Endothelial cell (in vitro differentiated cells): ENCODE data around the gene ALDH1A1. TPM values are rescaled to one million over a fixed set of nuclear protein-coding genes. Genes with fewer than 3 reads are reported as not detected.

Experiments used
- DNase-seq: peaks from one replicate; pipeline ENCODE4 v3.0.0; 2021; ENCODE audit warnings: low spot score
- H3K27ac Mint-ChIP-seq: one replicate; pipeline ENCODE4 v1.8.0; 2021; ENCODE audit warnings: mixed read lengths, inconsistent platforms; ENCODE audit not compliant: unreplicated experiment
- H3K27me3 Mint-ChIP-seq: one replicate; pipeline ENCODE4 v1.8.0; 2021; ENCODE audit warnings: mild to moderate bottlenecking, moderate library complexity, mixed read lengths, inconsistent platforms; ENCODE audit not compliant: unreplicated experiment
- H3K36me3 Mint-ChIP-seq: one replicate; pipeline ENCODE4 v1.8.0; 2021; ENCODE audit warnings: mild to moderate bottlenecking, low read depth, mixed read lengths, inconsistent platforms; ENCODE audit not compliant: unreplicated experiment
- H3K4me1 Mint-ChIP-seq: one replicate; pipeline ENCODE4 v1.8.0; 2021; ENCODE audit warnings: mild to moderate bottlenecking, mixed read lengths, inconsistent platforms; ENCODE audit not compliant: unreplicated experiment
- H3K4me3 Mint-ChIP-seq: one replicate; pipeline ENCODE4 v1.8.0; 2021; ENCODE audit warnings: mild to moderate bottlenecking, mixed read lengths, inconsistent platforms; ENCODE audit not compliant: unreplicated experiment
- H3K9me3 Mint-ChIP-seq: one replicate; pipeline ENCODE4 v1.8.0; 2021; ENCODE audit warnings: mixed read lengths, inconsistent platforms; ENCODE audit not compliant: unreplicated experiment
- CTCF ChIP-seq: fragments of 200-600 bp; sonication (generic); IDR thresholded peaks from one replicate; pipeline ENCODE4 v1.5.0; 2021; ENCODE audit warnings: antibody characterized with exemption; ENCODE audit not compliant: unreplicated experiment
- total RNA-seq: library from RNA; stranded (reverse); fragmentation: NEBNext Ultra II Directional; extraction: Animal tissue kit (Norgen Biotek cat#: 25700); gene quantifications from one replicate; pipeline ENCODE4 v1.2.1, GENCODE V29; 2021; ENCODE audit not compliant: unreplicated experiment

ALDH1A1 gene
- total RNA-seq, 1 donor from 2014 or later: 7.0 TPM

DNA sequence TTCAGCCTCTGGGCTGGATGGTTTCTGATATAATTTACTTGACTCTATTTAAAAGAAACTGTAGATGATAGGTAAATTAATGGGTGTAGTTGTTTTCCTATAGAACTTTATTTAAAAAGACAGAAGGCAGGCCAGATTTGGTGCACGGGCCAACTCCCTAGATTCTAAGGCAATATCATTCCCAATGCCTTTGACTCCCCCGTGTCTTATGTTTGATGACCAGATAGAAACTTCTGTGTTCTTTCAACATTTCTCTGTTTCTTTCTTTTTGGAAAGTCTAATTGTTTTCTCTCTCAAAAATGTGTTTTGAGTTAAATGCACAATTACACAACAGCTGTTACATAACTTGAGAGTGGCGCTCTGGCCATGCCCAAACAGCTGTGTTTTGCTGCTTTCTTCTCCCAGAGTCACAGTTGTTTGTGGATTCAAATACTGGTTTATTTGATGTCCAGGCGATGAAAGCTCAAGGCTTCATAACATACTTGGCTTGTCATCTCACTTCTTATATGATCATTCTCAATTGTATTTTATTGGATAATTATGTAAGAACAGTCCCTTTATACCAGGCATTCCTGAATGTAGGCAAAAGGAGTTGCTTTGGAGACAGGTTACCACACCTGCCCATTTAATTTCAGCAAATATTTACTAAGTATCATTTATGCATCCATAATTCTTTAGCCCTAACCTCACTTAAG is 1.7 kb upstream of the ALDH1A1 start:
- Mint-ChIP-seq H3K27me3 (no peaks in the 10 kb centered on the region), H3K4me3 (no peak overlapping the region), H3K4me1 (peaks cover 6% of the 10 kb centered on the region), H3K36me3 (no peaks in the 10 kb centered on the region), H3K9me3 (peaks cover 10% of the 10 kb centered on the region), H3K27ac (no peak overlapping the region)
- no peak for DNase-seq
- TF ChIP-seq CTCF: no peak

GRCh38 chr9:72952381-72952690 is 517 bp downstream of the ALDH1A1 start:
- peak overlapping the region; percentile 38 for H3K27ac Mint-ChIP-seq
- no peak overlapping the region for H3K4me3 Mint-ChIP-seq
- no peaks in the 10 kb centered on the region for H3K9me3 Mint-ChIP-seq
- H3K36me3 Mint-ChIP-seq: no peaks in the 10 kb centered on the region
- peaks cover 17% of the 10 kb centered on the region for H3K4me1 Mint-ChIP-seq
- TF ChIP-seq CTCF: no peak
- no peak for DNase-seq
- no peaks in the 10 kb centered on the region for H3K27me3 Mint-ChIP-seq

DNA sequence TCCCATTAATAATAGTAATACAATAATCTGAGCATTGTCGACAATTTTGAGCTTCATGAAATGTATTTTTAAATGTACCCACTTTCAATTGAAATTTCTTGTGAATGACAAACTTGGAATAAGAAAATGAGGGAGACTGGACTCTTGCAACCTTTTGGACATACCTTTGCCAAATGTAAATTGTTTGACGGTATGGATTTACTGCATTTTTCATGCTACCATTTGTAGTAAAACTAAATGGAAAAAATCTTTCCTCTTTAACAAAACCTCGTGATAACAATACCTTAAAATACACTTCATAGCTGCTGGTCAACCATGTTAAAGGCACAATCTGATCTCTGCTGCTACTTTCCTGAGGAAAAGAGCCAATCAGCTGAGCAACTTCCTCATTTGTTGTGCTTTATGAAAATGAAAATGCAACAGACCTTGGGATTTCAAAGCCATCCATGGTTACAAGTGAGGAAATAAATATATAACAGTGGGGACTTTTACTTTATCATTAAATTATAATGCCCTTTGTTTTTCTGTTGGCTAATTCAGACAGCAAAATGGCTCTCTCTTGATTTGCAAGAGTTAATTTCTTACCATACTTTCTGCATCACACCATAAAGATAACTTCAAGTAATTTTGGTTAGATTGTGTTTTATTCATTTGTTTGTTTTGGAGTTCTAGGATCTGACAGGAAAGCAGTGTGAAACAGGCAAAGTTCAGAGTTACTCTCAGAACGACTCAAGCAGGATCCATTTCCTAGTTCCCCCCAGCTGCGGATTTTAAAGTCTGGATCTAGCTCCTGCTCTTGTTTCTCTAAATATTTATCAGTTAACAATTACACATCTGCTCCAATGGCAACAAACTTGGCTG is 1.1 kb downstream of the ALDH1A1 start:
- Mint-ChIP-seq H3K4me1 (peaks cover 17% of the 10 kb centered on the region), H3K27me3 (no peaks in the 10 kb centered on the region), H3K36me3 (no peaks in the 10 kb centered on the region), H3K4me3 (no peak overlapping the region), H3K9me3 (no peaks in the 10 kb centered on the region), H3K27ac (peak overlapping the region; percentile 38)
- no peak for TF ChIP-seq CTCF
- DNase-seq: no peak

GRCh38 chr9:72950875-72951442 is 1.9 kb downstream of the ALDH1A1 start:
- H3K27ac Mint-ChIP-seq: no peak overlapping the region
- TF ChIP-seq CTCF: no peak
- H3K4me3 Mint-ChIP-seq: no peak overlapping the region
- no peaks in the 10 kb centered on the region for H3K9me3 Mint-ChIP-seq
- H3K27me3 Mint-ChIP-seq: no peaks in the 10 kb centered on the region
- no peak for DNase-seq
- H3K4me1 Mint-ChIP-seq: peaks cover 17% of the 10 kb centered on the region
- H3K36me3 Mint-ChIP-seq: no peaks in the 10 kb centered on the region

GRCh38 chr9:72949918-72950325 is 2.9 kb downstream of the ALDH1A1 start:
- Mint-ChIP-seq H3K4me3 (no peak overlapping the region), H3K4me1 (peaks cover 23% of the 10 kb centered on the region), H3K9me3 (no peaks in the 10 kb centered on the region), H3K27me3 (no peaks in the 10 kb centered on the region), H3K27ac (no peak overlapping the region), H3K36me3 (no peaks in the 10 kb centered on the region)
- no peak for TF ChIP-seq CTCF
- no peak for DNase-seq
